ENCODE results near the gene TRIM59. TPM values are rescaled to one million over a fixed set of nuclear protein-coding genes. Genes with fewer than 3 reads are reported as not detected.

Gene TRIM59
- total RNA-seq, 1 donor from 2014 or later = 23.4 TPM

DNA sequence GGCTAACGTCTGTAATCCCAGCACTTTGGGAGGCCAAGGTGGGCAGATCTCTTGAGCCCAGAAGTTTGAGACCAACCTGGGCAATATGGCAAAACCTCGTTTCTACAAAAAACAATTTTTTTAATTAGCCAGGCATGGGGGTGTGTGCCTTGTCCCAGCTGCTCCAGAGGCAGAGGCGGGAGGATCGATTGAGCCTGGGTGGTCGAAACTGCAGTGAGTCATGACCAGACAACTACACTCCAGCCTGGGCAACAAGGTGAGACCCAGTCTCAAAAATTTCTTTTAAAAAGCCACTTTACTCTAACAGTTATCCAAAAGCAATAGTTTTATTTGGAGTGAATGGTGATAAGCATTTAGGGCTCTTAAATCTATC lies 12.5 kb downstream of the TRIM59 start:
- no peak for ATAC-seq (ENCODE audit: low read depth)
- Mint-ChIP-seq H3K4me3 (no peak overlapping the region), H3K27me3 (no peaks in the 10 kb centered on the region), H3K36me3 (ENCODE audit: low read depth) (peaks cover 61% of the 10 kb centered on the region), H3K27ac (no peak overlapping the region), H3K4me1 (peaks cover 2% of the 10 kb centered on the region), H3K9me3 (peaks cover 2% of the 10 kb centered on the region)
- TF ChIP-seq, protein P1, sequence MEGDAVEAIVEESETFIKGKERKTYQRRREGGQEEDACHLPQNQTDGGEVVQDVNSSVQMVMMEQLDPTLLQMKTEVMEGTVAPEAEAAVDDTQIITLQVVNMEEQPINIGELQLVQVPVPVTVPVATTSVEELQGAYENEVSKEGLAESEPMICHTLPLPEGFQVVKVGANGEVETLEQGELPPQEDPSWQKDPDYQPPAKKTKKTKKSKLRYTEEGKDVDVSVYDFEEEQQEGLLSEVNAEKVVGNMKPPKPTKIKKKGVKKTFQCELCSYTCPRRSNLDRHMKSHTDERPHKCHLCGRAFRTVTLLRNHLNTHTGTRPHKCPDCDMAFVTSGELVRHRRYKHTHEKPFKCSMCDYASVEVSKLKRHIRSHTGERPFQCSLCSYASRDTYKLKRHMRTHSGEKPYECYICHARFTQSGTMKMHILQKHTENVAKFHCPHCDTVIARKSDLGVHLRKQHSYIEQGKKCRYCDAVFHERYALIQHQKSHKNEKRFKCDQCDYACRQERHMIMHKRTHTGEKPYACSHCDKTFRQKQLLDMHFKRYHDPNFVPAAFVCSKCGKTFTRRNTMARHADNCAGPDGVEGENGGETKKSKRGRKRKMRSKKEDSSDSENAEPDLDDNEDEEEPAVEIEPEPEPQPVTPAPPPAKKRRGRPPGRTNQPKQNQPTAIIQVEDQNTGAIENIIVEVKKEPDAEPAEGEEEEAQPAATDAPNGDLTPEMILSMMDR (IDR thresholded peaks at IDR 0.05) = no peak
- no peak for DNase-seq
- intact Hi-C loops (cut with micrococcal nuclease) = no loop called here
- POLR2A ChIA-PET = no interaction called here
- CTCF ChIA-PET = no interaction called here

DNA sequence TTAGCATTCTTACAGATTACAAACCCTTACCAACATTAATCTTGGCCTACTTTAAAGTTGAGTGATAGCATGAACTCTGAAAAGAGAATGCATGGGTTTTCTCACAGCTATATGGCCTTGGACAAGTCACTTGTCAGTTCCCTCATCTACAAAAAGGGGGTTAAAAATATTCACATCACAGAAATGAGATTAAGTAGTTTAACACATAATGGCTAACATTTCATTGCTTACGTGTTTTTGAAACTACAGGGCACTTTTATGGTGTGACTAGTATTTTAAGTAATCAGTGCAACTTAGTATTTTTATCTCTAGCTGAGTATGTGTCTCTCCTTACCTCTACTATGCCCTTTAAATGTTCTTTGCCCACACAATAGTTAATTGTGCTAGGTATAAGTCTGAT lies 13.8 kb downstream of the TRIM59 start:
- ChIA-PET POLR2A (no interaction called here), CTCF (no interaction called here)
- TF ChIP-seq, protein P1 (IDR thresholded peaks at IDR 0.05) = no peak
- Mint-ChIP-seq H3K4me1 (peaks cover 2% of the 10 kb centered on the region), H3K36me3 (ENCODE audit: low read depth) (peaks cover 70% of the 10 kb centered on the region), H3K4me3 (no peak overlapping the region), H3K9me3 (peaks cover 2% of the 10 kb centered on the region), H3K27ac (no peak overlapping the region), H3K27me3 (no peaks in the 10 kb centered on the region)
- no peak for ATAC-seq (ENCODE audit: low read depth)
- intact Hi-C loops (cut with micrococcal nuclease) = no loop called here
- DNase-seq = no peak

DNA sequence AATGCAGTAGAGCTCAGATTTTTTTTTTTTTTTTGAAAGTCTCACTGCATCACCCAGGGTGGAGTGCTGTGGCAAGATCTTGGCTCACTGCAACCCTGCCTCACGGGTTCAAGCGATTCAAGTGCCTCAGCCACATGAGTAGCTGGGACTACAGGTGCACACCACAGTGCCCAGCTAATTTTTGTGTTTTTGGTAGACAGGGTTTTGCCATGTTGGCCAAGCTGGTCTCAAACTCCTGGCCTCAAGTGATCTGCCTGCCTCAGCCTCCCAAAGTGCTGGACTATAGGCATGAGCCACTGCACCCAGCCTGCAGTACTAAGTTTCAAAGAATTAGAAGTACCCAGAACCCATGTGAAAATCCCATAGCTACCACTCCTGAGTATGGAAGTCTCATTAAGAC lies 14.5 kb downstream of the TRIM59 start:
- no peak overlapping the region for H3K27ac Mint-ChIP-seq
- H3K9me3 Mint-ChIP-seq = peaks cover 2% of the 10 kb centered on the region
- peaks cover 2% of the 10 kb centered on the region for H3K4me1 Mint-ChIP-seq
- ChIA-PET CTCF (no interaction called here), POLR2A (no interaction called here)
- H3K36me3 Mint-ChIP-seq (ENCODE audit: low read depth) = peaks cover 73% of the 10 kb centered on the region
- no peak for DNase-seq
- H3K27me3 Mint-ChIP-seq = no peaks in the 10 kb centered on the region
- ATAC-seq (ENCODE audit: low read depth) = no peak
- H3K4me3 Mint-ChIP-seq = no peak overlapping the region
- TF ChIP-seq, protein P1 (IDR thresholded peaks at IDR 0.05) = no peak
- intact Hi-C loops (cut with micrococcal nuclease) = no loop called here

DNA sequence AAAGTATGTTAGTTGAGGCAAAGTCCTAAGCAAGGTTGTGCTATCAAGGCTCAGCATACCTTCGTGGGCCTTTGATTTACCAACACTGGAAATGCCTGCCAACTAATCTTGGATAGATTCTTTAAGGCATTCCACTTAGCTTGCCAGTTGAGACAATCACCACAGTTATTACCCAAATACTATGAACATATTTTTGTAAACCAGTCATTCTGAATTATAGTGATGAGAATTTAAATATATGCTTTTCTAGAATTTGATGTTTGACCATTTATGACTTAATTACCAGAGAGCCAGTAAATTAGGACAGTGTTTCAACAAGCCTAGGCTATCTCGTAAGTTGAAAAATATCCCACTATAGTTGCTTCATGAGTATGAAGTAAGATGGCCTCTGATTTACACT lies 15.5 kb downstream of the TRIM59 start:
- DNase-seq (no peak), ATAC-seq (ENCODE audit: low read depth) (no peak)
- Mint-ChIP-seq H3K36me3 (ENCODE audit: low read depth) (peaks cover 67% of the 10 kb centered on the region), H3K4me3 (no peak overlapping the region), H3K4me1 (peaks cover 2% of the 10 kb centered on the region), H3K27ac (no peak overlapping the region), H3K9me3 (no peaks in the 10 kb centered on the region), H3K27me3 (no peaks in the 10 kb centered on the region)
- POLR2A ChIA-PET = no interaction called here
- intact Hi-C loops (cut with micrococcal nuclease) = no loop called here
- CTCF ChIA-PET = no interaction called here
- TF ChIP-seq, protein P1 (IDR thresholded peaks at IDR 0.05) = no peak

DNA sequence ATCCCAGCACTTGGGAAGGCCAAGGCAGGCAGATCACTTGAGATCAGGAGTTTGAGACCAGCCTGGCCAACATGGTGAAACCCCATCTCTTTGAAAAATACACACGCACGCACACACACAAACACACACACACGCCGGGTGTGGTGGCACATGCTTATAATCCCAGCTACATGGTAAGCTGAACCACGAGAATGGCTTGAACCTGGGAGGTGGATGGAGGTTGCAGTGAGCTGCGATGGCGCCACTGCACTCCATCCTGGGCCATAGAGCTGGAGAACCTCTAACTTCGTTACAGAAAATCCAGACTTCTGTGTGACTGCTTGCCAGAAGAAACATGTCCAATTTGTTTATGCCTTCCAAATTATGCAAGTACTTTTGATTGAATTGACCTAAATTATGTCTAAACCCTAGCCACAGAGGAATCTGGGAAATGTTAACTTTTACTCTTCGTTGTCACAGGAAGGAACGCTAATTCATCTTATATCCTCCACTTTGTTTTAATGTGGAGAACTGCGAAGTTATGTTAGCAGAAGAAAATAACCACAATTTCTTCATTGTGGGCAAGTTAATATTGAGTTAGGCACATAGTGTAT lies 21.7 kb downstream of the TRIM59 start:
- H3K4me1 Mint-ChIP-seq = no peaks in the 10 kb centered on the region
- no peak overlapping the region for H3K4me3 Mint-ChIP-seq
- no peak overlapping the region for H3K27ac Mint-ChIP-seq
- intact Hi-C loops (cut with micrococcal nuclease) = no loop called here
- no peaks in the 10 kb centered on the region for H3K9me3 Mint-ChIP-seq
- no peak for ATAC-seq (ENCODE audit: low read depth)
- peaks cover 69% of the 10 kb centered on the region for H3K36me3 Mint-ChIP-seq (ENCODE audit: low read depth)
- H3K27me3 Mint-ChIP-seq = no peaks in the 10 kb centered on the region
- TF ChIP-seq, protein P1 (IDR thresholded peaks at IDR 0.05) = no peak
- ChIA-PET POLR2A (no interaction called here), CTCF (no interaction called here)
- no peak for DNase-seq
